ENCODE data around the gene COG2.
"Not testable (repeated sequence)": the region's sequence is repeated elsewhere in the genome, so short reads cannot be mapped to it uniquely, and the experiment has no call there.

The COG2 gene

DNA sequence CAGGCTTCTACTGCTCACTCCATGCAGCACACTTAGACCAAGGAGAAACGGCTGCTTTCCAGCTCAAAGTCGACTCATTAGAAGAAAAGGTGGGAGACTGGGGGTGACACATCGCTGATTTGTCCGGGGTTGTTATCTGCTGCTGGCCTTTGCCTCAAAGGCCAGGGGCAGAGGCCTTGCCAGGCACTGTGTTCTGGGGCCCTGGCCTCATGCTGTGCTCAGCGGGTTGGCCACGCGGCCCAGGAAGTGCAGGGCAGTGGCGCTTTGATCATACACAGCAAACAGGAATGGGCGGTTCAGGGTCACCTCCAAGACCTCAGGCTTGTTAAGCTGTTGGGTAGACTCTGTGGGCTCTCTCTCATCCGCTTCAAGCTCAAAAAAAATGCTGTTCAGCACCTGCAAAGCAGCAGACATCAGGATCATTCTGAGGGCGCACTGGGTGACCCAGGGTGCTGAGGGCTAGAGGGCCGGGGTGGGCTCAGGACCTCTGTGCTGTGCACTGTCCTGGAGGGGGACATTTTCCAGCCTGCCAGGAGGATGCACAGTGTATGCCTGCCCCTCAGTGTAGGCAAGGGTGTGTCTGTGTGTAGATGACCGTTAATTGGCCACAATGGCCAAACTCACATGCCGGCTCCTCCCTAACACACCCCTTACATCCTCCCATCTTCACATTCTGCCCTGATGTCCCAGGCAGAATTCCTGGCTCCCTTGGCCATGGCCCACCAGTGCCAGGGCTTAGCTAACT, 60.8 kb downstream of the COG2 start:
- no peak for DNase-seq

DNA sequence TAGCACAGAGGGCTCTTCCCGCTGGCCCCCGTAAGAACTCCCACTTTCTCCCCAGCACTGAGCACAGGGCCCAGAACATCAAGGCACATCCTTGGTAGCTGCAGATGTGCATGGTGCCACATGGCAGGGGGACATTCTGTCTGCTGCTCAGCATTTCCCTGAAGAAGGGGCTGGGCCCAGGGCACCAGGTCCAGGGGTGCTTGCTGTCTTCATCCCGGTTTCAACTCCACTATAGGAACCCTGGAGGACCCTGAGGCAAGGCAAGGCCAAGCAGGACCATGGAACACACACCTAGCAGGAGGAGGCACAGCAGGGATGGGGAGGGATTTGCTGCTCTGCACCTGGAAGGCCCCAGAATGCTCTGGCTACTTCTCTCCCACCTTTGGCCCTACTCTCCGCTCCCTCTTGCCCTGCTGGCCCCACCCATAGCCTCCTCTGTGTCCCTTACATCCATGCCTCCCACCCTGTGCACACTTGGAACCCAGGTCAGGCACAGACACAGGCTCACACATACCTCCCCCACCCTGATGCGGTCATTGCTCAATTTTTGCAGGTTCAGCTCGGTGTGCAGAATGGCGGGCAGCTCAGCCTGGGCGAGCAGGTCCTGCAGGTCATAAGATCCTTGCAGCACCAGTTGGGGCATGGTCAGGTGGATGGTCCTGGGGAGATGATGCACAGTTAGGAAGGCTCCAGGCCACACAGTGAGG, 61.6 kb downstream of the COG2 start:
- DNase-seq = no peak

DNA sequence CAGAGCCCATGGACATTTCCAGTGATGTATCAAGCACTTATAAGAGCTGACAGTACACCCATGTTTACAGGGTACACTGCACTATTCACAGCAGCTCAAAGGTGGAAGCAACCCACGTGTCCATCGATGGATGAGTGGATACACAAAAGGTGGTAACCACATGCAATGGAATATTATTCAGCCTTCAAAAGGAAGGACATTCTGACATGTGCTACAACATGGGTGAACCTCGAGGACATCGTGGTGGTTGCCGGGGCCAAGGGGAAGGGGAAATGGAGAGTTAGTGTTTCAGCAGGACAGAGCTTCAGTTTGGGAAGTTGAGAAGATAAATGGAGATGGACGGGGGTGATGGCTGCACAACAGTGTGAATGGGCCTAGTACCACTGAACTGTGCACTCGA, 62.5 kb downstream of the COG2 start:
- no peak for DNase-seq

DNA sequence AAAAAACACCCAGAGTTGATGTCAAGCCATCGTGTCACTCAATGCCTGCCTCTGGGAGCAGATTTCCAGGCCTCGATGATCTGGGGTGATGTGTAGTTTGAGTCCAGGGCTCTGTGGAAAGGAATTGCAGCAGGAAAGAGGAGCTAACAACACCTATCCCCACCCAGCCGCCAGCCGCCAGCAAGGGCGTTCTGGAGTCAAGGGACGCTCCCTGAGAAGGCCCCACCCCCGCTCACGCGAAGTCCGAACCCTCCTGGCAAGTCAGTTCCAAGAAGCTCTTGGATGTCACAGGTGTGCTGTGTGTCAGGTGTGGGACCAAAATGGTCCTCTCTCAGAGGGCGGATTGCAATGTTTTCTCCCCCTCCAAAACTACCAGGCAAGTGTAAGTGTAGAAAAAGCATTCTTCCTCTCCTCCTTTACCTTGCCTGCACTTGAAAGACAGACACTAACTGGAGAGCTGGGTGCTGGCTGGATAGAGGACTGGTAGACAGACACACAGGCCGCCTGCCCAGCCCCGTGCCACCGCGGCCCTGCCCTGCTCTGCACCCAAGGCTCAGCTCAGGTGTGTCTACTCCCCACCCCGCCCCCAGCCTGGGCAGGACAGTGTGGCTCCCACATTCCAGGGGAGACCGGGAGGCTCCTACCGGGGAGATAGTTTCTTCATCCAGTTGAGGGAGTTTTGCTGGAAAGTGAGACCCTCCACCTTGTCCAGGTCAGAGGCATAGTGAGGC, 63.2 kb downstream of the COG2 start:
- no peak for DNase-seq

DNA sequence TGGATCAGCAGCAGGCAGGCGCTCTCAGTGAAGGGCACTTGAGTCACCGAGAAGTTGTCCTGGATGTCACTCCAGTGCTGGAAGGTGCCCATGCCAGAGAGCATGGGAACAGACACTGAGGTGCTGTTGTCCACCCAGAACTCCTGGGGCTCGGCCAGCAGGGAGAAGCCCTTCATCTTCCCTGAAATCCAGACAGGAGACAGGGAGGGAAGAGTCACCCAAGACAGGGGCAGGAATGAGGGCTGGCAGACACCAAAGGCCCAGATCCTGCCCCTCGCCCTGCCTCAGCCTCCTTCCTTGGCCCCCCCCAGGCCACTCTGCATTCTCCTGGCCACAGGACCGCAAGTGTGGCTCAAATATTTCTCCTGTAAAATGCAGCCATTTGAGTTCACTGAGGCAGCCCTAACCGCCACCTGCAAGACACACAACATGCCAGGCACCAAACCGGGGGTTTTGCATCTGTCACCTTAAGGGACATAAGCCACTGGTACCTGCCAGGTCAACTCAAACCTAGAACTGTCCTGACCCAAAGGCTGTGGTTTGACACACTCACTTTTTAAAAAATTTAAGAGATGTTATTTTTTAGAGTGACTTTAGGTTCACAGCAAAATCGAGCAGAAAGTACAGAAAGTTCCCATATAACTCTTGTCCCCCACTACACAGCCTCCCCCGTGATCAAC, 63.9 kb downstream of the COG2 start:
- DNase-seq = no peak

DNA sequence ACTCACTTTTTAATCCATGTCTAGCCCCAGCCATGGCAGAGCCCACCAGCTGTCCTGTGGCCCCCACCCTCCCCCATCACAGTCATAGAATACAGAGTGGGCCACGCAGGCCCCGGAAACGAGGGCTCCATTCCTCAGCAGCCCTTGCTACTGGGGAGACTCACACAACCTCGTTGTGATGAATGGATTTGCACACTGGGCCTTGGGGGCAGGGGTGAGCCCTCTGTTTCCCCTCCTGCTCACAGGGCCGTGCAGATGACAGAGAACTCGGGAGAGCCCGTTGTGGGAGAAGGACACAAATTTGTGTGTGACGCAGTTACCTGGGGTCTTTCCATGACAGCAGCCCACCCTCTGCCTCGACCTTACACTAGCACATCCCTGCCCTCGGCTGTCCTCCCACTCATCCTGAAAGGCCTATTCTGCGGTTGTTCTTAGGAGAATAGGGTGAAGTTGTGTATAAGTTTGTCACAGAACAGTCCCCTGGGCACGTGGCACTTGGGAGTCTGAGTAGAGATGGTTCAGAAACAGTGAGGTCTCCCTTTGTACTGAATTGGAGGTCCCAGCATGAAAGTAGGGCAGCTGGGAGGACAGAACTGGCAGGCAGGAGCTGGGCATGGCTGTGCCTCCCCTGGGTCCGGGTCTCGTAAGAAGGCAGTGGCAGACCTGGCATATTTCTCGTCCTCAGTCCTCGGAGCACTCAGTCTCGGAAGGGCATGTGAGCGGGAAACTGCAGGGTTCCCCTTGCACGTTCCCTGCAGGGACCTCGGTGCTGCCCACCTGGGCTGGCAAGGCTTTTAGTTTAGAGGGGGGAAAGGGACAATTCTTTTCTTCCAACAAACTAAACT, 64.8 kb downstream of the COG2 start:
- no peak for DNase-seq

DNA sequence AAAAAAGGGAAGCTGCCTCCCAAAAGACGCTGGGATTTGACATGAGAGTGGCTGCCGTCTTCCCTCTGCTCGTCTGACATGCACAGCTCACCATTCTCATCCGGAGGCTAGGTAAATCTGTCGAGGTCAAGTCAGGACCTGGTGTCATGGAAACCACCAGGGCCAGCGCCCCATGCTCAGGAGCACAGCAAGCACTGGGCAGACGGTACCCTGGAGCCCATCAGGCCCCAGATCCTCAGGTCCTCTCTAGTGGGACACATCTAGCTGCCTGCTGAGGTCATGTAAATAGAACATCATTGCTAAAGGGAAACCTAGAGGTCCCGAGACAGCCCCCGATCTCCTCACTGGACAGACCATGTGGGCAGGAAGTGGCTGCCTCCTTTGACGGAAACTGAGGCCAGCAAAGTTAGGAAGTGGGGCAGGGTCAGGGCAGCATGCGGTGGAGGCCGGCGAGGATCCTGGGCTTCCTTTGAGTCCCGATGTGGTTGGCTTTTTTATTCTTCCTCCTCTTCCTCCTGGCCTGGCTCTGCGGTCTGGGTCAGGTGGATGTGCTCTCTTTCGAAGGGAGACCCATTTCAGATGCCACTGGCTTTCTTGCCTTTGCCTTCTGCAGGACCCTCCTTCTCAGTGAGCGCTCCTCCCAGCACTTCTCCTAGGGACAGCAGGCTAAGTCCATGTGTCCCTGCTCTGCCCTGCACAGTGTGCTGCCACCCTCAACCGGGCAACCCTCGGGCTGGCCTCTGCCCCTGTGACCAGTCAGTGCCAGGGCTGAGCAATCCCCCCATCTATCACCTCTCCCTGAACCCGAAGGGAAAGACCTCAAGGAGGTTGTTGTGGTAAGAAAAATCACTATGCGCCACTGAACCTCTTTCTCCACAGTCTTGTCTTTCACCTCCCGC, 65.7 kb downstream of the COG2 start:
- no peak for DNase-seq

DNA sequence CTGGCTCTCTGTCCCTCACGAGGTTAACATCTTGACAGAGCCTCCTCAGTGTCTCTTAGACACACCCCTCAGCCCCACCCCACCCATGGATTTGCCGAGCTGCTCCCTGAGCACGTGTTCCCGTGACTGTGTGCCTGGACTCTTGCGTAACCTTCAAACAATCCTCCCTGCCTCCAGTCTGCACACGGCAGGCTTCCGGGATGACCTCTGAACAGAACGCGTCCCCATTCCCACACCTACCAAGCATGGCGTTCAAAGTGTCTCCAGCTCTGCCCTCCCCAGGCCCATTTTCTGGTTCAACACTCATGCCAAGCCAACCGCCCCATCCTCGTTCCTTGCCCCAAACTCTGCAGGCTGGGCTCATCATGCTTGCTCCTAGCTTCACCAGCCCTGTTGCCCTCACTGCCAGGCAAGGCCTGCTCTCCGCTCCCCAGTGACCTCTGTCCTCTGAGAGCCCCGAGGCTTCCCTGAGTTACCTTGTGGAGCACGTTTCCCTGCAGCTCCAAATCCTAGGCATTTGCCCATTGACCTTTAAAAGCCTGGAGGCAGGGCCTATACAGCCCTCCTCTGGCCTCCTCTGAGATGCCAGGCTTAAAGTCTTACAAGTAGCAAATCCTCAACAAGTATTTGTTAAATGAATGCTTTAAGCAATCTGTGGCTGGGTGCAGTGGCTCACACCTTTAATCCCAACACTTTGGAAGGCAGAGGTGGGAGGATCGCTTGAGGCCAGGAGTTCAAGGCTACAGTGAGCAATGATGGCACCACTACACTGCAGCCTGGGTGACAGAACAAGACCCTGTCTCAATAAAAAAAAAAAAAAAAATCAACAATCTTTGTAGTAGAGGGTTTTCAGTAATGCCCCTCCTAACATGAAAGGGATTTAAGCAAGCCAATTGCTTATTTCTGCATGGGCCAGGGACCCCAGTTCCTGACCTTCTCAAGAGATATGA, 66.6 kb downstream of the COG2 start:
- DNase-seq = no peak

DNA sequence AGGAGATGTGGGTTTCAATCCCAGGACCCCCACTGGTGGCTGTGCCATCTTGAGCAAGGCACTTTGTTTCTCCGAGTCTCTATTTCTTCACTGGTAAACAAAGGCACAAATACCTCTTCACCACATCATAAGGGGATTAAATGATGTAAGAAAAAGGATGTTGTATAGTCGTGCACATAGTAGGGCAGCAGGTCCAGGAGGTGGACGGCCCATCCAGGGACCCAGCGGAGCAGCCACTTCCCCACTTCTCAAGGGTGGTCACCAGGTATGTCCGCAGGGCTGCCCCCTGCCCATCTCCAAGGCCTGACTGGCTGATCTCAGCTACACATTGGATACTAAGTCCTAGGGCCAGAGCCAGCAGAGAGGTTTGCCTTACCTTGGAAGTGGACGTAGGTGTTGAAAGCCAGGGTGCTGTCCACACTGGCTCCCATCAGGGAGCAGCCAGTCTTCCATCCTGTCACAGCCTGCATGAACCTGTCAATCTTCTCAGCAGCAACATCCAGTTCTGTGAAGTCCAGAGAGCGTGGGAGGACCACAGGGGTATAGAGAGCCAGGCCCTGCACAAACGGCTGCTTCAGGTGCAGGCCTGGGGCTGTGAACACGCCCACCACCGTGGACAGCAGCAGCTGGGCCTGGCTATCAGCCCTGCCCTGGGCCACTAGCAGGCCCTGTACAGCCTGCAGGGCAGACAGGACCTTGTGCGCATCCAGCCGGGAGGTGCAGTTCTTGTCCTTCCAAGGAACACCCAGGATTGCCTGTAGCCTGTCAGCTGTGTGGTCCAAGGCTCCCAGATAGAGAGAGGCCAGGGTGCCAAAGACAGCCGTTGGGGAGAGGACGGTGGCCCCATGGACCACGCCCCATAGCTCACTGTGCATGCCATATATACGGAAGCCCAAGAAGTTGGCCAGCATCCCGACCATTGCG, 67.6 kb downstream of the COG2 start:
- no peak for DNase-seq

DNA sequence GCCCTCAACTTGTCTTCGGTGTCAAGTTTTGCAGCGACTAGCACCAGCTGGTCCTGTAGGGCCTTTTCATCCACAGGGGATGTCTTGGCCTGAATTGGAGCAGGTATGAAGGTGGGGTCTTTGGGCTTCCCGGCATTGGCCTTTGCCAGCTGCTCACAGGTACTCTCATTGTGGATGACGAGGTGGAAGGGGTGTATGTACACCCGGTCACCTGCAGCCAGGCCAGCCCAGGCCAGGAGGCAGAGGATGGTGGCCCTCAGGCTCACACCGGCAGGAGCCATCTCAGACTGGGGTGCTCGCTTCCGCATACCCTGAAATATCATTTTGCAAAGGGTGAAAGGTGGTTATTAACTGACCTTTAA, 68.2 kb downstream of the COG2 start:
- no peak for DNase-seq

DNA sequence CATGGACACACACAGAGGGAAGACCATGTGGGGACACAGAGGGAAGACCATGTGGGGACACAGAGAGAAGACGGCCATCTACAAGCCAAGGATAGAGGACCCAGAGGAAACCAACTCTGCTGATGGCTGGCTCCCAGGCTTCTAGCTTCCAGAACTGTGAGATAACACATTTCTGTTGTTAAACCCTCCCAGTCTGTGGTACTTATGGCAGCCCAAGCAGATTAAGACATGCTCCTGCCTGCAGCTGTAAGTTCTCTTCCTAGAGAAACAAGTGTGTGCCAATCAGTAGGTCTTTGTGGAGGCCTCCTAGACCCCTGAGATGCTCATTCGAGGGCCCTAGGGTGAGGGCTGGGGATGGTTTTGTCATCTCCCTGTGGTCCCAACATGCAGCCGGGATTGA, 69.0 kb downstream of the COG2 start:
- DNase-seq = no peak

DNA sequence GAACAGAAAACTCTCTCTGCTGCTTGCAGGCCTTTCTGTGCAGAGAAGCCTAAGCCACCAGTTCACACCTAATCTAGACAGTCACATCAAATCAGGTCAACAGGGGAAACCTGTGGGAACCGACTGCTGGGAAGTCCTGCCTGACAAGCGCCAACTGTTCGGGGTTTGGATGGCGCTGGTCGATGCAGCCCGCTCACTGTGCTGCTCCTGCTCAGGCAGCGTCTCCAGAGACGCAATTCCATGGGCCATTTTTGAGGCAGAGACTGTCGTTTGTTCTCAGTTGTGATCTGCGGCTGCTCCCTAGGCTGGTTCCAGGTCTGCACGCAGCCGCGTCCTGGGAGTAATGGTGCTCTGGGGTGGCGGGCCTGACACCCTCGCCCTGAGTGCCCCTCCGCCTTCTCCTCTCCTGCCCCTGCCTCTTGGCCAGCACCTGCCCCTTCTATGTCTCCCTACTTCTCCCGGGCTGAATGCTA, 70.2 kb downstream of the COG2 start:
- DNase-seq = no peak

DNA sequence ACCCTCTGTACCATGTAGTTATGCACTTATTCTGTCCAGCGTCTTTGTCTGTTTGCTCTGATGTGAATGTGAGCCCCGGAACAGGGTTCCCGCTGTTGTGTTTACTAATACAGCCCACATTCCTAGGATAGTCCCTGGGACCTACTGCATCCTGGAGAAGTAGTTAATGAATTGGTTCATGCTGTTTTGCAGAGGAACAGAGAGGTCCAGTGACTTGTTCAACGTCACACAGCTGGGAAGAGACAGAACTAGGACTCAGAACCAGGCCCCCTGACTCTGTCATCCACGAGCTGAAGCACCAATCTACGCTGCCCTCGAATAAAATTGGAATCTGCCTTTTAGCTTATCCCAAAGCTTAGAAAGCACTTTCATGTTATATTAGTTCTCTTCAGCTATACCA, 70.9 kb downstream of the COG2 start:
- no peak for DNase-seq

DNA sequence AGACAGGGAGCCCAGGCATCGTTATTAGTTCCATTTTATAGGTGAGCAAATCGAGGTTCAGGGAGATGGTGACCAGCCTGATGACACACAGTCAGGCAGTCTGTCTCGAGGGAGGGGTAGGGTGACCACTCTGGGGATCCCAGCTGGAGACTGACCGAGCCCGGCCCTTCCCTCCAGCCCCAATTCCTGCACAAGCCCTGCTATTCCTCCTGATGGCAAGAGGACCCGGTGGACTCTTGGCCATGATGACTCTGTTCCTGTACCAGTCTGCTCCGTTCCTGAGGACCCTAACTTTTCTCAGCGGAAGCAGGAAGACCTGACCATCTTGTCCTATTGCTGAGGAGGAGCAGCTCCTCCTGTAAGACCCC, 71.2 kb downstream of the COG2 start:
- no peak for DNase-seq

DNA sequence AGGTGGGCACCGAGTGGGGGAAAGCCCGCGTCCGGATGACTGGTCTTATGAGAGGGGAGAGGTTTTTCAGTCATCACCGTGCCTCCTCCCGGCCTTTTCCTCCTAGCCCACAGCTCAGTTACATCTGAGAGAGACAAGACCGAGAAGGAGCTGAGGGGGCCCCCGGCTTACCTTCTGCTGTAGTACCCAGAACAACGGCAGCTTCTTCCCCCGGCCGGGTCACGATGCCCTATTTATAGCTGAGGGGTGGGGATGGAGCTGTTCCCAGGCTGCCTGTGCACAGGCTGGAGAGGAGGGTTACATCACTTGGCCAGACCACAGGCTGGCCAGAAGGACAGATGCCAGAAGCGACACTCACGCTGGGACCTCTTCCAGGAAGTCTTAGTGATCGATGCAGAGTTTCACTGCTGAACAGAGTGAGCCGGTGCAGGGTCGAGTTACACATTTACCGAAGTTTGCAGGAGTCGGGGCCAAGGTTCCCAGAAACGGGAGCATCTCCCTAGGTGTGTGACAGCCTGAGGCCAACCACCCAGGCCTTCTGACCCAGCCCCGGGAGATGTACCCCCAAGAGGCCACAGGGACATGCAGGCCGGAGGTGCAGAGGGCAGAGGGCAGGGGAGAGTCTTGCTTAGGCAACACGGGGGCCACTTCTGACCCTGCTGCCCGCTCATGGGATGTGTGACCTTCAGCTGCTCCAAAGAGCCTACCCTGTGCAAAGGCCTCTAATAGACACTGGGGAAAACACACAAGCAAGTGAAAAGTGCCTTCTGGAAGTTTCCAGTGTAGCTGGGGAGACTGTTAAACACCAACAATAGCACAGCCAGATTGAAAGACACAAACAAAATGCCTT, 71.9 kb downstream of the COG2 start, which contains the start of gene AGT:
AGT (minus strand) TSS at position 208 of the 850 bp plus-strand sequence. CDS start 3,299 bp downstream, outside the sequence.
- DNase-seq = no peak

DNA sequence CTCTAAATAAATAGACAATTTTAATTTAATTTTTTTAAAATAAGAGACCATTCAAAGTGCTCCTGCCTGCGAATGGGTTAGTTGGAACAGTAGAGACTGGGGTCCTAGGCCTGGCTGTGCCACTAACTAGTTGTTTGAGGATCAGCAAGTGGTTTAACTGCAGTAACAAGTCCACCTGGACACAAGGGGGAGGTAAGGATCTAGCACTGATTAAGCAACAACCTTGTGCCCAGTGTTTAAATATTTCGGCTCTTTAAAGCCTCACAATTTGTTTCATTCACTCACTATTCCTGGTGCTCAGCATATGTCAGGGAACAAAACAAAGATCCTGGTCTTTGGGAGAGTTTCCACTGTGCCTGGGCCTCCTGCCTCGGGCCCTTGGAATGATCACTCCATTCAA, 73.2 kb downstream of the COG2 start:
- DNase-seq = no peak

DNA sequence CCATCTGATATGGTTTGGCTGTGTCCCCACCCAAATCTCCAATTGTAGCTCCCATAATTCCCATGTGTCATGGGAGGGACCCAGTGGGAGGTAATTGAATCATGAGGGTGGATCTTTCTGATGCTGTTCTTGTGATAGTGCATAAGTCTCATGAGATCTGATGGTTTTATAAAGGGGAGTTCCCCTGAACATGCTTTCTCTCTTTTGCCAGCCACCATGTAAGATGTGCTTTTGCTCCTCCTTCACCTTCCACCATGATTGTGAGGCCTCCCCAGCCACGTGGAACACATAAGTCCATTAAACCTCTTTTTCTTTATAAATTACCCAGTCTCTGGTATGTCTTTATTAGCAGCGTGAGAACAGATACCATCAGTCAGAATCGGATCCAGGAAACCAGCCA, 74.2 kb downstream of the COG2 start:
- DNase-seq = not testable (repeated sequence)

DNA sequence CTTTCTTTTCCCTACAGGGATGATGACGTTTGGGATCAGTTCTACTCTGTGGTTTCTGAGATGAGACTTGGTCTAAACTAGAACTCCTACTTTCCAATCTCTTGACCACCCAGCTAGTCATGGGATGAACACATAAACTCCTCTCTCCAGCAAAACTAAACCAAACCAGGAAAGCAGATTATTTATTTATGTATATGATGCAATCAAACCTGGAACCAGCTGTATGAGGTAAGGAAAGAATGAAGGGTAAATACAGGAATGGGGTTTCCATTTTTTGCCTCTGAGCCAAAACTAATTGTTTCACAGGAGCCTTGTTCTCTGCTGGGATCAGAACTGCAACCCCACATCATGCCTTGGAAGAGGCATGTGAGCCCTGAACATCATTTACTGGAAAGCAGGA, 75.0 kb downstream of the COG2 start:
- DNase-seq = no peak
